WTC11 (cell line): ENCODE measurements around the gene PARVG. TPM values are rescaled to one million over a fixed set of nuclear protein-coding genes. Genes with fewer than 3 reads are reported as not detected.

Experiments used
- ATAC-seq: fragments of 200-7000 bp; cut with Tn5 transposase; 2 replicates; pipeline ENCODE4 v1.10.0; 2021; ENCODE audit warnings: mild to moderate bottlenecking, moderate library complexity
- CTCF ChIA-PET: fragments of 300-600 bp; sonication (Branson Sonifier 250); formaldehyde crosslinking; loops from one replicate; lab custom pipeline; 2021; ENCODE audit warnings: antibody characterized with exemption; lab: Charles Lee
- POLR2A ChIA-PET: fragments of 350-600 bp; sonication (Branson Sonifier 250); formaldehyde crosslinking; loops from one replicate; lab custom pipeline; 2021; ENCODE audit warnings: antibody characterized with exemption; lab: Charles Lee
- DNase-seq: peaks from one replicate; pipeline ENCODE4 v3.0.0; 2021; ENCODE audit warnings: low spot score
- H3K27ac Mint-ChIP-seq: 2 replicates; pipeline ENCODE4 v1.8.0; 2021; ENCODE audit warnings: mixed read lengths
- H3K27me3 Mint-ChIP-seq: 2 replicates; pipeline ENCODE4 v1.8.0; 2021; ENCODE audit warnings: low read depth, mild to moderate bottlenecking, moderate library complexity, mixed read lengths
- H3K36me3 Mint-ChIP-seq: 2 replicates; pipeline ENCODE4 v1.8.0; 2021; ENCODE audit warnings: mixed read lengths
- H3K4me1 Mint-ChIP-seq: 2 replicates; pipeline ENCODE4 v1.8.0; 2022; ENCODE audit warnings: mixed read lengths
- H3K4me3 Mint-ChIP-seq: 2 replicates; pipeline ENCODE4 v1.8.0; 2021; ENCODE audit warnings: mild to moderate bottlenecking, moderate library complexity, mixed read lengths
- H3K9me3 Mint-ChIP-seq: 2 replicates; pipeline ENCODE4 v1.8.0; 2021; ENCODE audit warnings: mixed read lengths
- ATF3 ChIP-seq: sonication (generic); formaldehyde crosslinking; conservative IDR thresholded peaks from 2 replicates; pipeline ENCODE4 v1.8.1; 2022; ENCODE audit warnings: mild to moderate bottlenecking, missing genetic modification reagents
- CBFB ChIP-seq: sonication (generic); formaldehyde crosslinking; IDR thresholded peaks from 2 replicates; pipeline ENCODE4 v1.8.1; 2022; ENCODE audit warnings: mild to moderate bottlenecking, low read depth, missing genetic modification reagents
- E2F4 ChIP-seq: sonication (generic); formaldehyde crosslinking; IDR thresholded peaks from 2 replicates; pipeline ENCODE4 v1.8.1; 2022; ENCODE audit warnings: low read depth, mild to moderate bottlenecking, moderate library complexity, missing genetic modification reagents, borderline replicate concordance
- EMX1 ChIP-seq: fragments of 250-450 bp; sonication (Bioruptor Pico); IDR thresholded peaks from 2 replicates; pipeline ENCODE4 v1.8.0; 2021; ENCODE audit warnings: mild to moderate bottlenecking
- ETV6 ChIP-seq: sonication (generic); formaldehyde crosslinking; IDR thresholded peaks from 2 replicates; pipeline ENCODE4 v1.8.1; 2022; ENCODE audit warnings: mild to moderate bottlenecking, missing genetic modification reagents
- FOXK1 ChIP-seq: sonication (generic); formaldehyde crosslinking; IDR thresholded peaks from 2 replicates; pipeline ENCODE4 v1.8.0; 2022; ENCODE audit warnings: mild to moderate bottlenecking, moderate library complexity, missing genetic modification reagents
- OVOL2 ChIP-seq: fragments of 250-450 bp; sonication (Bioruptor Pico); IDR thresholded peaks from 2 replicates; pipeline ENCODE4 v1.9.0; 2021; ENCODE audit warnings: mild to moderate bottlenecking, borderline replicate concordance
- SP1 ChIP-seq: sonication (generic); formaldehyde crosslinking; conservative IDR thresholded peaks from 2 replicates; pipeline ENCODE4 v1.8.1; 2022; ENCODE audit warnings: missing genetic modification reagents
- TEAD1 ChIP-seq: sonication (generic); formaldehyde crosslinking; IDR thresholded peaks from 2 replicates; pipeline ENCODE4 v1.8.0; 2022; ENCODE audit warnings: mild to moderate bottlenecking, missing genetic modification reagents
- ZNF138 ChIP-seq: sonication (generic); formaldehyde crosslinking; conservative IDR thresholded peaks from 2 replicates; pipeline ENCODE4 v1.8.1; 2022; ENCODE audit warnings: mild to moderate bottlenecking, moderate library complexity, missing genetic modification reagents
- ZNF232 ChIP-seq: sonication (generic); formaldehyde crosslinking; IDR thresholded peaks from 2 replicates; pipeline ENCODE4 v1.8.0; 2022; ENCODE audit warnings: mild to moderate bottlenecking, missing genetic modification reagents
- ZNF423 ChIP-seq: fragments of 250-450 bp; sonication (Bioruptor Pico); IDR thresholded peaks from 2 replicates; pipeline ENCODE4 v2.1.2; 2022; ENCODE audit warnings: mild to moderate bottlenecking, moderate library complexity
- total RNA-seq: library from RNA; stranded (reverse); gene quantifications from 3 replicates; pipeline ENCODE4 v1.2.3, GENCODE V29; 2021
- TF ChIP-seq, protein P1 (sequence below): sonication (generic); formaldehyde crosslinking; IDR thresholded peaks from 2 replicates; pipeline ENCODE4 v1.8.0; 2022; ENCODE audit warnings: mild to moderate bottlenecking, missing genetic modification reagents
- TF ChIP-seq, protein P2 (sequence below): fragments of 250-450 bp; sonication (Bioruptor Pico); IDR thresholded peaks from 2 replicates; pipeline ENCODE4 v1.9.0; 2021; ENCODE audit warnings: moderate library complexity, mild to moderate bottlenecking, inconsistent platforms, borderline replicate concordance
- TF ChIP-seq, protein P3 (sequence below): fragments of 250-450 bp; sonication (Bioruptor Pico); IDR thresholded peaks from 2 replicates; pipeline ENCODE4 v1.9.0; 2021; ENCODE audit warnings: mild to moderate bottlenecking, borderline replicate concordance
- TF ChIP-seq, protein P4 (sequence below): sonication (generic); formaldehyde crosslinking; IDR thresholded peaks from 2 replicates; pipeline ENCODE4 v1.8.1; 2023; ENCODE audit warnings: mild to moderate bottlenecking, missing genetic modification reagents, moderate library complexity
- TF ChIP-seq, protein P5 (sequence below): fragments of 250-450 bp; sonication (Bioruptor Pico); IDR thresholded peaks from 2 replicates; pipeline ENCODE4 v1.8.0; 2021; ENCODE audit warnings: mild to moderate bottlenecking
- TF ChIP-seq, protein P6 (sequence below): sonication (generic); formaldehyde crosslinking; IDR thresholded peaks from 2 replicates; pipeline ENCODE4 v1.8.1; 2022; ENCODE audit warnings: mild to moderate bottlenecking, moderate library complexity, missing genetic modification reagents
- TF ChIP-seq, protein P7 (sequence below): sonication (generic); formaldehyde crosslinking; IDR thresholded peaks from 2 replicates; pipeline ENCODE4 v1.8.0; 2022; ENCODE audit warnings: mild to moderate bottlenecking, missing genetic modification reagents

PARVG gene
- total RNA-seq, 1 experiment from 2014 or later, result 0.94 TPM

DNA sequence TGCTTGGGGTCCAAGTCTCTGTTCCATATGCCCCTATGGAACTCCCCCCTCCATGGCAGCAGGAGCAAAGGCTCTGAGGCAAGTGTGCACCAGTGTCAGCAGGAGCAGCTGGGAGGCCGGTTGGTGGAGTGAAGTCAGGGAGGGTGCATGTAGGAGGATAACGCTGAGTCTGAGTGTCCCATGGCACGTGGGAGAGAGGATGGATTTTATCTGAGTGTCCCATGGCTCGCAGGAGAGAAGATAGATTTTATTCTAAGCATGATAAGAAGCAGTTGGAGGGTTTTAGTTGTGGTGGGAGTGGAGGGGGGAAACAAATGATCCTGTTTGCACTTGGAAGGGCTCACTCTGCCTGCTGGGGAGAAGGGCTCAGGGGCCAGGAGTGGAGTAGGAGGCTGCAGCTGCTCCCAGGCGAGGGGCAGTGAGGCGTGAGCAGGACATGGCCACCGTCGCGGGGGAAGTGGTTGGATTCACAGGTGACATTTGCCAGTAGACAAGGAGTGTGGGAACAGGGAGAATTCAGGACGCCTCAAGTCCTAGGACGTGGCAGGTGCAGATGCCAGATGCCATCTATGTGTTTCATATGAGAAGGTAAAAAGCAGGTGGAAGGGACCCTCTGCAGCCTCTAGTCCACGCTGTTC, 33.6 kb upstream of the PARVG start:
- no peaks in the 10 kb centered on the region; the same call in 1 of the 2 replicates for H3K9me3 Mint-ChIP-seq
- no peak for DNase-seq
- peak overlapping the region; percentile 2; the same call in 1 of the 2 replicates for H3K4me3 Mint-ChIP-seq
- CTCF ChIA-PET, result interaction anchor here (0.5 to 3.5 kb wide), 16 partner anchors 10 to 538 kb away, joined by 3 to 25 read pairs (median 4); partner anchors contain the start of genes PARVB and PARVG
- no peak for ATAC-seq
- no peaks in the 10 kb centered on the region; the same call in none of the 2 replicates for H3K27me3 Mint-ChIP-seq
- POLR2A ChIA-PET, result interaction anchor here (1.0 to 1.1 kb wide), 2 partner anchors 35 to 61 kb away, joined by 3 read pairs; no protein-coding TSS in a partner anchor
- TF ChIP-seq EMX1 (CRISPR knock-in tag) (0 out of 2 replicates have a peak, but pooled peaks have one; percentile 53), OVOL2 (no peak)
- peaks cover 59% of the 10 kb centered on the region for H3K4me1 Mint-ChIP-seq
- H3K36me3 Mint-ChIP-seq, result no peaks in the 10 kb centered on the region
- peak overlapping the region; percentile 99 for H3K27ac Mint-ChIP-seq

GRCh38 chr22:44147821-44148574, 32.7 kb upstream of the PARVG start:
- ATAC-seq (peak; percentile 72), DNase-seq (peak; percentile 84)
- Mint-ChIP-seq H3K4me1 (peaks cover 59% of the 10 kb centered on the region), H3K27ac (peak overlapping the region; percentile 99), H3K27me3 (no peaks in the 10 kb centered on the region; the same call in none of the 2 replicates), H3K9me3 (no peaks in the 10 kb centered on the region; the same call in 1 of the 2 replicates), H3K4me3 (peak overlapping the region; percentile 51), H3K36me3 (no peaks in the 10 kb centered on the region)
- ChIA-PET CTCF (interaction anchor here (0.7 to 3.5 kb wide), 14 partner anchors 9 to 221 kb away, joined by 3 to 25 read pairs (median 3); partner anchors contain the start of genes PARVB and PARVG), POLR2A (interaction anchor here (1.0 to 1.1 kb wide), 2 partner anchors 36 to 62 kb away, joined by 3 read pairs; no protein-coding TSS in a partner anchor)
- TF ChIP-seq ZNF232 (CRISPR knock-in tag) (0 out of 2 replicates have a peak, but pooled peaks have one; percentile 47), ETV6 (CRISPR knock-in tag) (peak; percentile 80), TEAD1 (CRISPR knock-in tag) (peak; percentile 98), CBFB (no peak), SP1 (CRISPR knock-in tag) (peak; percentile 80), ATF3 (no peak), ZNF423 (peak; percentile 62; the same call in 1 of the 2 replicates), E2F4 (CRISPR knock-in tag) (no peak), FOXK1 (peak; percentile 52), OVOL2 (no peak), ZNF138 (0 out of 2 replicates have a peak, but pooled peaks have one; percentile 55)
- TF ChIP-seq, protein P1, sequence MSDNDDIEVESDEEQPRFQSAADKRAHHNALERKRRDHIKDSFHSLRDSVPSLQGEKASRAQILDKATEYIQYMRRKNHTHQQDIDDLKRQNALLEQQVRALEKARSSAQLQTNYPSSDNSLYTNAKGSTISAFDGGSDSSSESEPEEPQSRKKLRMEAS (CRISPR knock-in tag), result peak; percentile 90
- TF ChIP-seq, protein P2, sequence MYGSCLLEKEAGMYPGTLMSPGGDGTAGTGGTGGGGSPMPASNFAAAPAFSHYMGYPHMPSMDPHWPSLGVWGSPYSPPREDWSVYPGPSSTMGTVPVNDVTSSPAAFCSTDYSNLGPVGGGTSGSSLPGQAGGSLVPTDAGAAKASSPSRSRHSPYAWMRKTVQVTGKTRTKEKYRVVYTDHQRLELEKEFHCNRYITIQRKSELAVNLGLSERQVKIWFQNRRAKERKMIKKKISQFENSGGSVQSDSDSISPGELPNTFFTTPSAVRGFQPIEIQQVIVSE (CRISPR knock-in tag), result no peak
- TF ChIP-seq, protein P3, sequence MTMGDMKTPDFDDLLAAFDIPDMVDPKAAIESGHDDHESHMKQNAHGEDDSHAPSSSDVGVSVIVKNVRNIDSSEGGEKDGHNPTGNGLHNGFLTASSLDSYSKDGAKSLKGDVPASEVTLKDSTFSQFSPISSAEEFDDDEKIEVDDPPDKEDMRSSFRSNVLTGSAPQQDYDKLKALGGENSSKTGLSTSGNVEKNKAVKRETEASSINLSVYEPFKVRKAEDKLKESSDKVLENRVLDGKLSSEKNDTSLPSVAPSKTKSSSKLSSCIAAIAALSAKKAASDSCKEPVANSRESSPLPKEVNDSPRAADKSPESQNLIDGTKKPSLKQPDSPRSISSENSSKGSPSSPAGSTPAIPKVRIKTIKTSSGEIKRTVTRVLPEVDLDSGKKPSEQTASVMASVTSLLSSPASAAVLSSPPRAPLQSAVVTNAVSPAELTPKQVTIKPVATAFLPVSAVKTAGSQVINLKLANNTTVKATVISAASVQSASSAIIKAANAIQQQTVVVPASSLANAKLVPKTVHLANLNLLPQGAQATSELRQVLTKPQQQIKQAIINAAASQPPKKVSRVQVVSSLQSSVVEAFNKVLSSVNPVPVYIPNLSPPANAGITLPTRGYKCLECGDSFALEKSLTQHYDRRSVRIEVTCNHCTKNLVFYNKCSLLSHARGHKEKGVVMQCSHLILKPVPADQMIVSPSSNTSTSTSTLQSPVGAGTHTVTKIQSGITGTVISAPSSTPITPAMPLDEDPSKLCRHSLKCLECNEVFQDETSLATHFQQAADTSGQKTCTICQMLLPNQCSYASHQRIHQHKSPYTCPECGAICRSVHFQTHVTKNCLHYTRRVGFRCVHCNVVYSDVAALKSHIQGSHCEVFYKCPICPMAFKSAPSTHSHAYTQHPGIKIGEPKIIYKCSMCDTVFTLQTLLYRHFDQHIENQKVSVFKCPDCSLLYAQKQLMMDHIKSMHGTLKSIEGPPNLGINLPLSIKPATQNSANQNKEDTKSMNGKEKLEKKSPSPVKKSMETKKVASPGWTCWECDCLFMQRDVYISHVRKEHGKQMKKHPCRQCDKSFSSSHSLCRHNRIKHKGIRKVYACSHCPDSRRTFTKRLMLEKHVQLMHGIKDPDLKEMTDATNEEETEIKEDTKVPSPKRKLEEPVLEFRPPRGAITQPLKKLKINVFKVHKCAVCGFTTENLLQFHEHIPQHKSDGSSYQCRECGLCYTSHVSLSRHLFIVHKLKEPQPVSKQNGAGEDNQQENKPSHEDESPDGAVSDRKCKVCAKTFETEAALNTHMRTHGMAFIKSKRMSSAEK, result no peak
- TF ChIP-seq, protein P4, sequence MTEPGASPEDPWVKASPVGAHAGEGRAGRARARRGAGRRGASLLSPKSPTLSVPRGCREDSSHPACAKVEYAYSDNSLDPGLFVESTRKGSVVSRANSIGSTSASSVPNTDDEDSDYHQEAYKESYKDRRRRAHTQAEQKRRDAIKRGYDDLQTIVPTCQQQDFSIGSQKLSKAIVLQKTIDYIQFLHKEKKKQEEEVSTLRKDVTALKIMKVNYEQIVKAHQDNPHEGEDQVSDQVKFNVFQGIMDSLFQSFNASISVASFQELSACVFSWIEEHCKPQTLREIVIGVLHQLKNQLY (CRISPR knock-in tag), result no peak
- TF ChIP-seq, protein P5, sequence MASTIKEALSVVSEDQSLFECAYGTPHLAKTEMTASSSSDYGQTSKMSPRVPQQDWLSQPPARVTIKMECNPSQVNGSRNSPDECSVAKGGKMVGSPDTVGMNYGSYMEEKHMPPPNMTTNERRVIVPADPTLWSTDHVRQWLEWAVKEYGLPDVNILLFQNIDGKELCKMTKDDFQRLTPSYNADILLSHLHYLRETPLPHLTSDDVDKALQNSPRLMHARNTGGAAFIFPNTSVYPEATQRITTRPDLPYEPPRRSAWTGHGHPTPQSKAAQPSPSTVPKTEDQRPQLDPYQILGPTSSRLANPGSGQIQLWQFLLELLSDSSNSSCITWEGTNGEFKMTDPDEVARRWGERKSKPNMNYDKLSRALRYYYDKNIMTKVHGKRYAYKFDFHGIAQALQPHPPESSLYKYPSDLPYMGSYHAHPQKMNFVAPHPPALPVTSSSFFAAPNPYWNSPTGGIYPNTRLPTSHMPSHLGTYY (CRISPR knock-in tag), result 0 out of 2 replicates have a peak, but pooled peaks have one; percentile 15
- TF ChIP-seq, protein P6, sequence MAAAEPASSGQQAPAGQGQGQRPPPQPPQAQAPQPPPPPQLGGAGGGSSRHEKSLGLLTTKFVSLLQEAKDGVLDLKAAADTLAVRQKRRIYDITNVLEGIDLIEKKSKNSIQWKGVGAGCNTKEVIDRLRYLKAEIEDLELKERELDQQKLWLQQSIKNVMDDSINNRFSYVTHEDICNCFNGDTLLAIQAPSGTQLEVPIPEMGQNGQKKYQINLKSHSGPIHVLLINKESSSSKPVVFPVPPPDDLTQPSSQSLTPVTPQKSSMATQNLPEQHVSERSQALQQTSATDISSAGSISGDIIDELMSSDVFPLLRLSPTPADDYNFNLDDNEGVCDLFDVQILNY (CRISPR knock-in tag), result peak; percentile 61; the same call in 1 of the 2 replicates
- TF ChIP-seq, protein P7, sequence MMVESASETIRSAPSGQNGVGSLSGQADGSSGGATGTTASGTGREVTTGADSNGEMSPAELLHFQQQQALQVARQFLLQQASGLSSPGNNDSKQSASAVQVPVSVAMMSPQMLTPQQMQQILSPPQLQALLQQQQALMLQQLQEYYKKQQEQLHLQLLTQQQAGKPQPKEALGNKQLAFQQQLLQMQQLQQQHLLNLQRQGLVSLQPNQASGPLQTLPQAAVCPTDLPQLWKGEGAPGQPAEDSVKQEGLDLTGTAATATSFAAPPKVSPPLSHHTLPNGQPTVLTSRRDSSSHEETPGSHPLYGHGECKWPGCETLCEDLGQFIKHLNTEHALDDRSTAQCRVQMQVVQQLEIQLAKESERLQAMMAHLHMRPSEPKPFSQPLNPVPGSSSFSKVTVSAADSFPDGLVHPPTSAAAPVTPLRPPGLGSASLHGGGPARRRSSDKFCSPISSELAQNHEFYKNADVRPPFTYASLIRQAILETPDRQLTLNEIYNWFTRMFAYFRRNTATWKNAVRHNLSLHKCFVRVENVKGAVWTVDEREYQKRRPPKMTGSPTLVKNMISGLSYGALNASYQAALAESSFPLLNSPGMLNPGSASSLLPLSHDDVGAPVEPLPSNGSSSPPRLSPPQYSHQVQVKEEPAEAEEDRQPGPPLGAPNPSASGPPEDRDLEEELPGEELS, result no peak
